ENCODE measurements around the gene FGF2.

DNA sequence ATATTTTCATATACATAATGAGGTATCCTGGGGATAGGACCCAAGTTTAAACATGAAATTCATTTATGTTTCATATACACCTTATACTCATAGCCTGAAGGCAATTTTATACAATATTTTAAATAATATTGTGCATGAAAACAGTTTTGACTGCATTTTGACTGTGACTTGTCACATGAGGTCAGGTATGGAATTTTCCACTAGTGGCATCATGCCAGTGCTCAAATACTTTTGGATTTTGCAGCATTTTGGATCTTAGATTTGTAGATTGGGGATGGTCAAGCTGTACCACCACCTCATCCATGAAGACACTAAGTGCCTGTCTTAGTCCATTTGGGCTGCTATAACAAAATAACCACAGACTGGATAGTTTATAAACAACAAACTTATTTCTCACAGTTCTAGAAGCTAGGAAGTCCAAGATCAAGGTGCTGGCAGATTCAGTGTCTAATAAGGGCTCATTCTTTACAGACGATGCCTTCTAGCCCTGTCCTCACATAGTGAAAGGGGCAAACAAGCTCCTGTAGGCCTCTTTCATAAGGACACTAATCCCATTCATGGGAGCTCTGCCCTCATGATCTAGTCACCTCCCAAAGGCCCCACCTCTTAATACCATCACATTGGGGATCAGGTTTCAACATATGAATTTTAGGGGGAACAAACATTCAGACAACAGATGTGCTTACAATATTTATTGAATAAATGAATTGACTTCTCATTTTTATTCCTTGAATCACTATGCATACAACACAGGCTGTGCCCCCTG lies 86.4 kb downstream of the FGF2 start:
- TF ChIP-seq, protein P1, sequence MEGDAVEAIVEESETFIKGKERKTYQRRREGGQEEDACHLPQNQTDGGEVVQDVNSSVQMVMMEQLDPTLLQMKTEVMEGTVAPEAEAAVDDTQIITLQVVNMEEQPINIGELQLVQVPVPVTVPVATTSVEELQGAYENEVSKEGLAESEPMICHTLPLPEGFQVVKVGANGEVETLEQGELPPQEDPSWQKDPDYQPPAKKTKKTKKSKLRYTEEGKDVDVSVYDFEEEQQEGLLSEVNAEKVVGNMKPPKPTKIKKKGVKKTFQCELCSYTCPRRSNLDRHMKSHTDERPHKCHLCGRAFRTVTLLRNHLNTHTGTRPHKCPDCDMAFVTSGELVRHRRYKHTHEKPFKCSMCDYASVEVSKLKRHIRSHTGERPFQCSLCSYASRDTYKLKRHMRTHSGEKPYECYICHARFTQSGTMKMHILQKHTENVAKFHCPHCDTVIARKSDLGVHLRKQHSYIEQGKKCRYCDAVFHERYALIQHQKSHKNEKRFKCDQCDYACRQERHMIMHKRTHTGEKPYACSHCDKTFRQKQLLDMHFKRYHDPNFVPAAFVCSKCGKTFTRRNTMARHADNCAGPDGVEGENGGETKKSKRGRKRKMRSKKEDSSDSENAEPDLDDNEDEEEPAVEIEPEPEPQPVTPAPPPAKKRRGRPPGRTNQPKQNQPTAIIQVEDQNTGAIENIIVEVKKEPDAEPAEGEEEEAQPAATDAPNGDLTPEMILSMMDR (IDR thresholded peaks at IDR 0.05): no peak
- TF ChIP-seq POLR2A (IDR thresholded peaks at IDR 0.05): no peak

Measured in testis (tissue), 2 donors.